Adipocyte (in vitro differentiated cells): ENCODE data around the gene IBTK.
"Not testable (repeated sequence)": the region's sequence is repeated elsewhere in the genome, so short reads cannot be mapped to it uniquely, and the experiment has no call there.

ENCODE experiments used
- DNase-seq: peaks from one replicate; pipeline ENCODE4 v3.0.0-alpha.2; 2015; ENCODE audit warnings: low read depth
- H3K27me3 ChIP-seq: replicated peaks from 2 replicates; pipeline ENCODE4 v1.7.0; 2013; ENCODE audit warnings: mild to moderate bottlenecking, low read length, moderate library complexity; ENCODE audit not compliant: control insufficient read depth, insufficient read depth
- H3K36me3 ChIP-seq: 2 replicates; pipeline ENCODE4 v1.7.0; 2013; ENCODE audit warnings: low read length, mild to moderate bottlenecking, moderate library complexity; ENCODE audit not compliant: control insufficient read depth, insufficient read depth, severe bottlenecking
- H3K4me1 ChIP-seq: 2 replicates; pipeline ENCODE4 v1.7.0; 2013; ENCODE audit warnings: mild to moderate bottlenecking, low read length, moderate library complexity; ENCODE audit not compliant: control insufficient read depth, insufficient read depth
- H3K4me3 ChIP-seq: 2 replicates; pipeline ENCODE4 v1.7.0; 2013; ENCODE audit warnings: mild to moderate bottlenecking, low read length, moderate library complexity
- H3K9ac ChIP-seq: 2 replicates; pipeline ENCODE4 v1.7.0; 2013; ENCODE audit warnings: mild to moderate bottlenecking, low read length, moderate library complexity
- H3K9me3 ChIP-seq: 2 replicates; pipeline ENCODE4 v1.7.0; 2013; ENCODE audit warnings: mild to moderate bottlenecking, low read length, moderate library complexity; ENCODE audit not compliant: control insufficient read depth

IBTK gene

GRCh38 chr6:82197784-82198183 lies 49.8 kb downstream of the IBTK start:
- no peak for DNase-seq
- Histone ChIP-seq H3K4me1 (peaks cover 20% of the 10 kb centered on the region), H3K9ac (no peak overlapping the region), H3K27me3 (no peaks in the 10 kb centered on the region), H3K4me3 (no peak overlapping the region), H3K36me3 (peaks cover 100% of the 10 kb centered on the region), H3K9me3 (no peaks in the 10 kb centered on the region)

DNA sequence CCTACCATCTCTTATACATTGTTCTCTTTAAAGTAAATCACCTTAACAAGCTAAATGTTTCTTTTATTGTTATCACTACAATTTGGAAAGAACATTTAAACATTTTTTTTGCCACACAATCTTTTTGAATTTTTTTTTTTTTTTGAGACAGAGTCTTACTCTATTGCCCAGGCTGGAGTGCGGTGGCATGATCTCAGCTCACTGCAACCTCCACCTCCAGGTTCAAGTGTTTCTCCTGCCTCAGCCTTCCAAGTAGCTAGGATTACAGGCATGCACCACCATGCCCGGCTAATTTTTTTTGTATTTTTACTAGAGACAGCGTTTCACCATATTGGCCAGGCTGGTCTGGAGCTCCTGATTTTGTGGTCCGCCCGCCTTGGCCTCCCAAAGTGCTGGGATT lies 50.3 kb downstream of the IBTK start:
- Histone ChIP-seq H3K4me1 (peaks cover 20% of the 10 kb centered on the region), H3K36me3 (peaks cover 100% of the 10 kb centered on the region)
- DNase-seq, H3K27me3 ChIP-seq, H3K9me3 ChIP-seq, H3K4me3 ChIP-seq, H3K9ac ChIP-seq: not testable (repeated sequence)

- Histone ChIP-seq H3K9me3 (no peaks in the 10 kb centered on the region), H3K9ac (no peak overlapping the region), H3K36me3 (peaks cover 100% of the 10 kb centered on the region), H3K4me3 (no peak overlapping the region), H3K27me3 (no peaks in the 10 kb centered on the region), H3K4me1 (peaks cover 20% of the 10 kb centered on the region)
- DNase-seq, result no peak
Measured at GRCh38 chr6:82196161-82196560, 51.4 kb downstream of the IBTK start.

DNA sequence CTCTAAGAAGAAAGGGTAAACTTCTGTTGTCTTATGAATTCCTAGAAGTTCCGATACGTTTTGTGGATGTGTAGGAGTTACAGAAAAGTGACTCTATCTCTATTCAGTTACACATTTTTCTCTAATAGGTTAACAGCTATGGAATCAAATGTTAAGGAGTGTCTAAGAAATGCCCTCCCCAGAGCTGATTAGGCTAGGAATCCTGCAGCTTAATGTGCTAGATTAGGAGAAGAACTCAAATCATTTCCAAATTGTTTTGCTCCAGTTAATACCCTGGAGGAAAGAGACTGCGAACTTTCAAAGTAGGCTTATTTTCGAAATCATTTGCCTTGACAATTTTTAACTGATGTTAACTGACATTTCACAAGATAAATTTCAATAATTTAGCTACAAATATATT lies 51.9 kb downstream of the IBTK start:
- Histone ChIP-seq H3K36me3 (peaks cover 100% of the 10 kb centered on the region), H3K4me1 (peaks cover 20% of the 10 kb centered on the region), H3K9me3 (no peaks in the 10 kb centered on the region), H3K9ac (no peak overlapping the region), H3K4me3 (no peak overlapping the region), H3K27me3 (no peaks in the 10 kb centered on the region)
- no peak for DNase-seq

- Histone ChIP-seq H3K4me3 (no peak overlapping the region), H3K9ac (no peak overlapping the region), H3K9me3 (no peaks in the 10 kb centered on the region), H3K36me3 (peaks cover 92% of the 10 kb centered on the region), H3K4me1 (peaks cover 42% of the 10 kb centered on the region), H3K27me3 (no peaks in the 10 kb centered on the region)
- no peak for DNase-seq
Measured at GRCh38 chr6:82185948-82186535, 61.5 kb downstream of the IBTK start.

DNA sequence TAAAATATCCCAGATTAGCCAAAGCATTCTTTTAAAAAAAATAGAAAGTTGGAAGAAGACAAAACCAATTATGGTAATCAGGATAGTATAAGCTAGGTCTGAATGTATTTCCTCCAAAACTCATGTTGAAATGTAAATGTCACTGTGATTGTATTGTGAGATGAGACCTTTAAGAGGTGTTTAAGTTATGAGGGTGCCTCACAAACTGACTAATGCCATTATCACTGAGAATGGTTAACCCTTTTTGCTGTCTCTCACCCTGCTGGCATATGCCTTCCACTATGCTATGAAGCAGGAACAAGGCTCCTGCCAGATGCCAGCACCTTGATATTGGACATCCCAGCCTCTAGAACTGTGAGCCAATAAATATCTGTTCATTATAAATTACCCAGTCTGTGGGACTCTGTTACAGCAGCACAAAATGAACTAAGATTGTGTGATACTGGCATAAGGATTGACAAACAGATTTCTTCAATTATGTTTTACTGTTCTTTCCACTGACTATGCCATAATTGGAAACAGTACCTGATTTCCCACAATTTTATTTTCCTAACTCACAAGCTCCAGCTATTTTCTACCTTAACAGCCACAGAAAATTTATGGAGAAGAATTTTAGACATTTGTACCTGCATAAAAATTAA lies 63.8 kb downstream of the IBTK start:
- Histone ChIP-seq H3K9ac (no peak overlapping the region), H3K36me3 (peaks cover 92% of the 10 kb centered on the region), H3K27me3 (no peaks in the 10 kb centered on the region), H3K4me3 (no peak overlapping the region), H3K4me1 (peaks cover 53% of the 10 kb centered on the region), H3K9me3 (no peaks in the 10 kb centered on the region)
- peak; percentile 52 for DNase-seq

- peak; percentile 45 for DNase-seq
Measured at GRCh38 chr6:82182756-82183155, 64.8 kb downstream of the IBTK start.

DNA sequence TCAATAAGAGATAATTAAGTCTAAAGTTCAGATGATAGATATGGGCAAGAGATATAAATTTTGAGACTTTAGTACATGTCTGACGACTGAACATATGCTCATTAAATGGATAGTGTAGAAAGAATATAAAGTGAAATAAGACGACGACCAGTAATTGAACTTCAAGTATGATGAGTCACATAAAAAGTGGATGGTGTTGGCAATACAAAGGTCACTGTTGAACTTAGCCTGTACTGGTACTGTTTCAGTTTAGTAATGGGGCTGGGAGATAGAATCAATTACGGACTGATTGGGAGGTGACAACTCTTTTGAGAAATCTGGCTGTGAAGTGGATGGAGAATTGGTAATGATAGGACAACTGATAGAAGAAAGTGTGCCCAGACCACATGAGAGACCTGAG lies 68.1 kb downstream of the IBTK start:
- no peak for DNase-seq
- Histone ChIP-seq H3K4me3 (no peak overlapping the region), H3K9me3 (no peaks in the 10 kb centered on the region), H3K9ac (no peak overlapping the region), H3K36me3 (peaks cover 76% of the 10 kb centered on the region), H3K4me1 (peaks cover 49% of the 10 kb centered on the region), H3K27me3 (no peaks in the 10 kb centered on the region)

More at GRCh38 chr6:82182756-82183155, 64.8 kb downstream of the IBTK start:
- H3K9me3 ChIP-seq, result no peaks in the 10 kb centered on the region
- H3K9ac ChIP-seq, result no peak overlapping the region
- H3K36me3 ChIP-seq, result peaks cover 87% of the 10 kb centered on the region
- H3K4me3 ChIP-seq, result no peak overlapping the region
- peaks cover 62% of the 10 kb centered on the region for H3K4me1 ChIP-seq
- no peaks in the 10 kb centered on the region for H3K27me3 ChIP-seq

- no peaks in the 10 kb centered on the region for H3K27me3 ChIP-seq
- H3K4me3 ChIP-seq, result no peak overlapping the region
- peaks cover 42% of the 10 kb centered on the region for H3K4me1 ChIP-seq
- peak overlapping the region; percentile 39 for H3K9ac ChIP-seq
- H3K36me3 ChIP-seq, result peaks cover 77% of the 10 kb centered on the region
- DNase-seq, result peak; percentile 39
- no peaks in the 10 kb centered on the region for H3K9me3 ChIP-seq
Measured at GRCh38 chr6:82178759-82179112, 68.8 kb downstream of the IBTK start.

DNA sequence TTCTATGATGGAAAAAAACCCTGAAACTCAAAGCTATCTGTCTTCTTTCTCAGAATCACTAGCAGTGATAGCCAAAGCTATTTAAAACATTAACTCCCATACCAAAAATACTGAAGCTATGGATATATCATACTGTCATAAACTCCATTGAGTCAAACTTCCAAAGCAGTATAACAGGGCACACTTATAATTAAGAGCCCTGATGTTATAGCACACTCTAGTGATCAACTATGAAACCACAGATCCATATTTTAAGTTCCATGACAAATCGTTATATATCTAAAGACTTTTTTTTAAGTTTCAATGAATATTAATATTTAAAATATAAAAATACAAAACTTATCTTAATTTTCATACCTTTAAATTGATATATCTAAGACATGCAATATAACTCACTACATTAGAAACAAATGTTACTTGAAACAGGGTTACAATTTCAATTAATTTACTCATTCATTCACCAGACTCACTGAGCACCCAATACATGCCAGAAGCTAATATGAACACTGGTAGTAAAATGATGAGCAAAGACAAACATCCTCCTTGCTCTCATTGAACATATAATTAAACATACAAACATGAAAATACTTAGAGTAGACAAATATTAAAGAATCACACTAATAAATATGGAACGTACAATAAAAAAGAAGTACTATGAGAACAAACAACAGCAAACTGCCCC lies 69.3 kb downstream of the IBTK start:
- Histone ChIP-seq H3K4me3 (no peak overlapping the region), H3K9ac (peak overlapping the region; percentile 55), H3K36me3 (peaks cover 78% of the 10 kb centered on the region), H3K9me3 (no peaks in the 10 kb centered on the region), H3K4me1 (peaks cover 37% of the 10 kb centered on the region), H3K27me3 (no peaks in the 10 kb centered on the region)
- DNase-seq, result peak; percentile 76

GRCh38 chr6:82176616-82177015 lies 70.9 kb downstream of the IBTK start:
- H3K4me1 ChIP-seq, result peaks cover 28% of the 10 kb centered on the region
- H3K27me3 ChIP-seq, result no peaks in the 10 kb centered on the region
- peak overlapping the region; percentile 39 for H3K9ac ChIP-seq
- H3K4me3 ChIP-seq, result no peak overlapping the region
- peak; percentile 25 for DNase-seq
- peaks cover 78% of the 10 kb centered on the region for H3K36me3 ChIP-seq
- no peaks in the 10 kb centered on the region for H3K9me3 ChIP-seq
